Jurkat, Clone E6-1 (cell line): ENCODE measurements around the gene TRAF6.

Experiments used
- DNase-seq: peaks from one replicate; pipeline ENCODE4 v3.0.0-alpha.2; 2011; ENCODE audit warnings: low read depth, low spot score
- H3K4me3 ChIP-seq: 2 replicates; pipeline ENCODE4 v1.5.1; 2011; ENCODE audit warnings: mild to moderate bottlenecking, low read length, control low read depth, moderate library complexity

Gene TRAF6

GRCh38 chr11:36443661-36444060 is 66.4 kb downstream of the TRAF6 start:
- DNase-seq: no peak
- no peak overlapping the region for H3K4me3 ChIP-seq

GRCh38 chr11:36441610-36442208 is 68.4 kb downstream of the TRAF6 start:
- no peak overlapping the region for H3K4me3 ChIP-seq
- DNase-seq: no peak

GRCh38 chr11:36438126-36438525 is 71.9 kb downstream of the TRAF6 start:
- DNase-seq: no peak
- no peak overlapping the region for H3K4me3 ChIP-seq

GRCh38 chr11:36437413-36437812 is 72.7 kb downstream of the TRAF6 start:
- DNase-seq: no peak
- H3K4me3 ChIP-seq: no peak overlapping the region
